ENCODE results near the gene SNX33. TPM values are rescaled to one million over a fixed set of nuclear protein-coding genes. Genes with fewer than 3 reads are reported as not detected.

The SNX33 gene
- total and polyA plus RNA-seq, 2 donors (not counting 1 experiment from before 2014, with no cell fraction given), result 0.22 to 0.59 TPM

DNA sequence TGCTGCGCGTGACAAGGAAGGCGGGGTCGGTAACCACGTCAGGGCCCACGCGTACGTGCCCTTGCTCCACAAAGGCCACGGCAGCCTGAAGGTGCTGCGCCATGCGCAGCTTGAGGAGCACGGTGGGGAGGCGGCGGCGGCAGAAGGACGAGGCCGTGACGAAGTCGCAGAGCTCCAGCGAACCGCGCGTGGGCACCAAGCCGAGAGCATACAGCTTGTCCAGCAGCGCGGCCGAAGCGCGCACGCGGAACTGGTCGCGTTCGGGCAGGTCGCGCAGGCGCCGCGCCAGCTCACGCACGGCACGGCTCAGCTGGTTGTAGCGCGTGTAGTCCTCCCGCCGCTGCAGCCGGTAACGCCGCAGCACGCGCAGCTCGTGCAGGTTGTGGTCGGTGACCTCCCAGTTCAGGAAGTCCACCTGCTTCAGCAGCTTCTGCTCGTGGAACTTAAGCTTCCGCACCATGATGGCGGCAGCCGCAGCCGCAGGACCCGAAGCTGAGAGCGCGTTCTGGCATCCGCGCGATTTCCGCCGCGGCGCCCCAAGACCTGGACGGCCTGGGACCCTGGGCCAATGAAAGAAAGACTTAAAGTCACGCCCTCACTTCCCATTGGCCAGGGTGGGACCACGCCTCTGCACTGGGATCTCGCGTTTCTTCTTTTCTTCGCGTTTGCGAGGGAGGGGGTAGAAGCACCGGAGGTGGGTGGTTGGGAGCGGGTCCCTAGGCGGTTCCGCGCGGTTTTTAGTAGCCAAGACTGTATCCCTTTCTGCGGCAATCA lies 7.8 kb upstream of the SNX33 start, which contains the start of gene IMP3:
IMP3 (minus strand) TSS at position 516 of the 774 bp plus-strand sequence; CDS start at position 460, 56 bp downstream.
- TF ChIP-seq CTCF (IDR thresholded peaks at IDR 0.05) (no peak), EZH2 (IDR thresholded peaks at IDR 0.05; ENCODE audit: borderline replicate concordance, insufficient read depth, low read depth, low read length, poor library complexity, severe bottlenecking) (no peak)
- peaks cover 0 to 4% (median 0%) of the 10 kb centered on the region in 4 experiments for H3K27me3 ChIP-seq (replicated peaks in 1 of 4; ENCODE audit: control extremely low read depth in 1 of 4, control insufficient read depth in 3 of 4, insufficient read depth in 4 of 4, low read length in 3 of 4)
- no peaks in the 10 kb centered on the region for H3K9me3 ChIP-seq (ENCODE audit: control extremely low read depth in 1 of 3, control insufficient read depth in 2 of 3, insufficient read depth in 1 of 3, low read length in 2 of 3)
- H3K36me3 ChIP-seq (replicated peaks in 1 of 2; ENCODE audit: control extremely low read depth in 1 of 2, control insufficient read depth in 1 of 2, extremely low read depth in 1 of 2, insufficient read depth in 2 of 2, low read length in 1 of 2), result peaks cover 0 to 10% of the 10 kb centered on the region in 2 experiments
- intact Hi-C loops (cut with micrococcal nuclease), result loop anchor here (1.0 to 10.0 kb wide), 9 partner anchors 15 to 1645 kb away; partner anchors contain the start of genes ARID3B, MAN2C1, PML and PPCDC
- peak within 1 kb of the TSS; percentile 72 to 91 (median 84) for H3K4me3 ChIP-seq (ENCODE audit: control extremely low read depth in 1 of 5, extremely low read depth in 1 of 5, insufficient read depth in 1 of 5, low read depth in 2 of 5, low read length in 4 of 5)
- Mint-ChIP-seq H3K9me3 (ENCODE audit: insufficient read depth) (no peaks in the 10 kb centered on the region), H3K27me3 (no peaks in the 10 kb centered on the region), H3K4me1 (peaks cover 40% of the 10 kb centered on the region), H3K27ac (peak within 1 kb of the TSS; percentile 96), H3K4me3 (peak within 1 kb of the TSS; percentile 95)
- H3K27ac ChIP-seq (ENCODE audit: low read length in 2 of 2), result peak within 1 kb of the TSS; percentile 78 to 81
- peak within 1 kb of the TSS; percentile 95 for H3K9ac ChIP-seq (ENCODE audit: low read length)
- H3K79me2 ChIP-seq (ENCODE audit: control insufficient read depth, insufficient read depth, low read length), result peaks cover 40% of the 10 kb centered on the region
- peak; percentile 96 for DNase-seq
- peak within 1 kb of the TSS; percentile 97 for H3K4me2 ChIP-seq (replicated peaks; ENCODE audit: low read depth, low read length, poor library complexity, severe bottlenecking)
- H3K4me1 ChIP-seq (ENCODE audit: control insufficient read depth in 2 of 2, insufficient read depth in 2 of 2, low read length in 2 of 2), result peaks cover 29 to 36% of the 10 kb centered on the region in 2 donors
- H2AFZ ChIP-seq (ENCODE audit: insufficient read depth, low read depth, low read length, poor library complexity, severe bottlenecking), result peak within 1 kb of the TSS; percentile 91
- ChIA-PET POLR2A (interaction anchor here (0.8 to 4.5 kb wide), 10 partner anchors 9 to 597 kb away, joined by 3 to 38 read pairs (median 6); partner anchors contain the start of genes MAN2C1, PTPN9, SIN3A and SNUPN), CTCF (interaction anchor here (0.8 to 3.8 kb wide), 8 partner anchors 10 to 597 kb away, joined by 3 to 29 read pairs (median 5); partner anchors contain the start of genes MAN2C1, PTPN9 and SNUPN)
- under 1% methylated on average over 75 of the region's 83 CpGs for WGBS (ENCODE audit: insufficient coverage)
- peaks cover 25% of the 10 kb centered on the region for H4K20me1 ChIP-seq (ENCODE audit: control insufficient read depth, insufficient read depth, low read length, poor library complexity, severe bottlenecking)
- ATAC-seq (ENCODE audit: low read depth), result peak; percentile 93
